Right lobe of liver (tissue), 4 donors: Measurements from ENCODE around the gene C20orf141.

Experiments used
- POLR2A ChIP-seq: fragments of 450-650 bp; IDR thresholded peaks from one replicate; pipeline ENCODE4 v1.6.1; 2017; ENCODE audit warnings: antibody characterized with exemption, mild to moderate bottlenecking
- TF ChIP-seq, protein P1 (sequence below), 4 donors: fragments of 200-600 bp in 3 of 4; fragments of 450-650 bp in 1 of 4; IDR thresholded peaks; one replicate each; pipeline versions ENCODE4 v1.5.1 to v1.8.0; 2016 to 2022; ENCODE audit warnings: antibody characterized with exemption in 4 of 4, mild to moderate bottlenecking in 2 of 4
- donor health status: DM: no; HTN: no; CAD: no.
- donor health status: DM: no; HTN: no; CAD: no.
- donor health status: DM: no; HTN: yes; CAD: no.

- TF ChIP-seq, protein P1, sequence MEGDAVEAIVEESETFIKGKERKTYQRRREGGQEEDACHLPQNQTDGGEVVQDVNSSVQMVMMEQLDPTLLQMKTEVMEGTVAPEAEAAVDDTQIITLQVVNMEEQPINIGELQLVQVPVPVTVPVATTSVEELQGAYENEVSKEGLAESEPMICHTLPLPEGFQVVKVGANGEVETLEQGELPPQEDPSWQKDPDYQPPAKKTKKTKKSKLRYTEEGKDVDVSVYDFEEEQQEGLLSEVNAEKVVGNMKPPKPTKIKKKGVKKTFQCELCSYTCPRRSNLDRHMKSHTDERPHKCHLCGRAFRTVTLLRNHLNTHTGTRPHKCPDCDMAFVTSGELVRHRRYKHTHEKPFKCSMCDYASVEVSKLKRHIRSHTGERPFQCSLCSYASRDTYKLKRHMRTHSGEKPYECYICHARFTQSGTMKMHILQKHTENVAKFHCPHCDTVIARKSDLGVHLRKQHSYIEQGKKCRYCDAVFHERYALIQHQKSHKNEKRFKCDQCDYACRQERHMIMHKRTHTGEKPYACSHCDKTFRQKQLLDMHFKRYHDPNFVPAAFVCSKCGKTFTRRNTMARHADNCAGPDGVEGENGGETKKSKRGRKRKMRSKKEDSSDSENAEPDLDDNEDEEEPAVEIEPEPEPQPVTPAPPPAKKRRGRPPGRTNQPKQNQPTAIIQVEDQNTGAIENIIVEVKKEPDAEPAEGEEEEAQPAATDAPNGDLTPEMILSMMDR (IDR thresholded peaks at IDR 0.05) = no peak
- TF ChIP-seq POLR2A = no peak
Observed at GRCh38 chr20:2768632-2769015, 46.2 kb upstream of the C20orf141 start.
